ENCODE measurements around the gene BDH1. TPM values are rescaled to one million over a fixed set of nuclear protein-coding genes. Genes with fewer than 3 reads are reported as not detected.

BDH1 gene
- polyA plus RNA-seq, 3 donors = 35.6 to 50.6 (median 42.2) TPM

DNA sequence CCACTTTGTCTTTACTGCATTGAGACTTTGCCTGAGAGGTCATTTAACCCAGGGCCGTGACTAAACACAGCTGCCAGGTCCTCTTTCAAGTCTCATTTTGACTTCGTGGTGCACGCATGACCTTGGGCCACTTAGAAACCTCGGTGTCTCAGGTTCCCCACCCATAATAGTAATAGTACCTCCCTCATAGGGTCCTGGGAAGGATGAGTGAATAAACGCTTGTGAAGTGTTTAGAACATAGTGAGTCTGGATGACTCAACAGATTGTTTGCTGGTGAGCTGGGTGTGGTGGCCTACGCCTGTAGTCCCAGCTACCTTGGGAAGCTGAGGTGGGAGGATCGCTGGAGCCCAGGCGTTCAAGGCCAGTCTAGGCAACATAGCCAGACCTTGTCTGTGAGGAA lies 56.3 kb downstream of the BDH1 start:
- no peak for DNase-seq (ENCODE audit: extremely low read depth in 1 of 11, low read depth in 9 of 11, low spot score in 4 of 11)

DNA sequence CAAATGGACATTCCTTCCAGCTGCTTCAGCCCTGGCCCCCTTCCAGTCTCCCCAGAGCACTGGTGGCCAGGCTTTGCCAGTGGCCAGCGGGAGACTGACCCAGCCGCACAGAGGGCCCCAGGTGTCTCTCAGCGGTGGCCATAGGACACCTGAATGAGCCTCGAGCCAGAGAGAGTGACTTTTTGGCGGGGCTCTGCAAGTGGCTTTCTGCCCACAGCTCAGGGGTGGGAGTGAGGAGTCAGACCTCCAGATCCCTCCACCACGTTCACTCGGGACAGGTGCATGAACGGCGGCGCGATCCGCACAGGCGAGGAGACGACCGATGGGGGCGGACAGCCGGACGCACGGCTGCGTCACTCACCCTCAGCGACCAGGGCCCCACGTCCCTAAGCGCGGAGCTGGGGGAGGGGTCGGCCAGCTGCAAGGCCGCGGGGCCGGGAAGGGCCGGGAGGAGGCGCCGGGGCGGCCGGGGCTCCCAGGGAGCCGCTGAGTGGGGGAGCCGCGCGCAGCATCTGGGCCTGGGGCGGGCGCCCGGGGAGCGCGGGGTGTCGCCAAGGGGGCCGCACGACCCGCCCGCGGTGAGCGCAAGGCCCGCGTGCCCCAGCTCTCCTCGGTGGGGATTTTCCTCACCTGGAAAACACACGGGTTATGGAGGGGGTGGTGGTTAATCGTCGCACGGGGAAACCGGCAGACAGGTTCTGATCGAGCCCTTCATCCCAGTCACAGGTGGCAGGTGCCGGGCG lies 57.1 kb downstream of the BDH1 start:
- no peak for DNase-seq (ENCODE audit: extremely low read depth in 1 of 11, low read depth in 9 of 11, low spot score in 4 of 11)

DNA sequence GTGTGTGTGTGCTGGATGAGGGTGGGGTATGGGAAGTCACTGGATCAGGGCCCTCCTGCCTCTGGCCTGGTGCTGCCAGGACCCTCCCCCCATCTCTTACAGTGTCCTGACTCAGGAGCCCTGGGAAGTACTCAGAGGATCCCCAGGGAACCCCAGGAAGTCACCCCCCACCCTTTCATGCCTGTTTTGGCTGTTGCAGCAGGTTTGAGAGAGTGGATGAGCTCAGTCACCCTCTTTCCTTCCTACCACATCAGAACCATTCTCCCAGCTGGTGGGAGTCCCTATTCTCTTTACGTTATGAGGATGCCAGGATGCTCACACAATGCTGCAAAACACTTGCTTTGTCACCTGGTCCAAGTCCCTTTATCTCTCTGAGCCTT lies 59.0 kb downstream of the BDH1 start:
- DNase-seq (ENCODE audit: extremely low read depth in 1 of 11, low read depth in 9 of 11, low spot score in 4 of 11) = no peak

DNA sequence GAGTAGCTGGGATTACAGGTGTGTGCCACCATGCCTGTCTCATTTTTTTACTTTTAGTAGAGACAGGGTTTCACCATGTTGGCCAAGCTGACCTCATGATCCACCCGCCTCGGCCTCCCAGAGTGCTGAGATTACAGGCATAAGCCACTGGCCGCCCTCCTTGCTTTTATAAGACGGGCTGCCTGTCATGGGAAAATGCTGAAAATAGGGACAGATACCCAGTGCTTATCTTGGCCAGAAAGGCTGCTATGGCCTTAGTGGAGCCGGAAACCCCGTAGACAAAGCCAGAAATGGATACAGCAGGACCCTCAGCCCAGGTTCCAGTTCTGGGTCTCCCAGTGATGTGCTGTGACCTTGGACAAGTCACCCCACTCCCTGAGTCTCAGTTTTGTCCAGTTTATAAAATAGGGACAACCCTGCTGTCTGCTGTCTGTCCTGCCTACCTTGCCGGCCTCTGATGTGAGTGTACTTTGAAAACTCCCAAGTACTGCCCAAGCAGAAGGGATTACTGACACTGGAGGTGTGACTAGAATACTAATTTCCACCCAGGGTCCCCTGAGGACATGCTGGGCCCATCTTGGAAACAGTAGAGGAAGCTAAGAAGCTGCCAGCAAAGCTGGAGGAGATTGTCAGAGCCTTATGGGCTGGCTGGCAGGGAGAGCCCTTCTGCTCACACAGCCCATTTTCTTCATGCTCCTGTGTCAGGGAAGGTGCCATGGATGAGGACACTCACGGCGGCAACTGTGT lies 59.6 kb downstream of the BDH1 start:
- DNase-seq (ENCODE audit: extremely low read depth in 1 of 11, low read depth in 9 of 11, low spot score in 4 of 11) = no peak

GRCh38 chr3:197495499-197495898 lies 60.3 kb downstream of the BDH1 start:
- DNase-seq (ENCODE audit: extremely low read depth in 1 of 11, low read depth in 9 of 11, low spot score in 4 of 11) = no peak

DNA sequence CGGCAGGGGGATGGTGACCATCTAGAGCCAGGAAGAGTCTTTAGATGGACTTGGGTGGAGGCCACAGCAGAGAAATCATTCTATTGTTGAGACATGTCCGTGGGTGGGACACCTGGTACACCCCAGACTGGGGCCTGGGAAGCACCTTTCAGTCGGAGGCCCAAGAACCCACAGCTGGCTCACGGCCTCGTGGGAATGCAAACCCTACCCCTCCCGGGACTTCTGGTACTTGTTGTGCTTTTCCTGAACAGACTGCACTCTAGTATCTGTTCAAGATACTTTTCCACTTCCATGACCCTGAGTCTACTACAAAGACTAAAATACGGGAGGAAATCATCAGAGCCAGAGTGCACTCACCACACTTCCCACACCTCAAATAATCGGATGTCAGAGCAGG lies 60.7 kb downstream of the BDH1 start:
- no peak for DNase-seq (ENCODE audit: extremely low read depth in 1 of 11, low read depth in 9 of 11, low spot score in 4 of 11)

GRCh38 chr3:197494366-197495058 lies 61.3 kb downstream of the BDH1 start:
- peak in 6 of 11 donors; percentile 52 to 76 (median 62) for DNase-seq (ENCODE audit: extremely low read depth in 1 of 11, low read depth in 9 of 11, low spot score in 4 of 11)

DNA sequence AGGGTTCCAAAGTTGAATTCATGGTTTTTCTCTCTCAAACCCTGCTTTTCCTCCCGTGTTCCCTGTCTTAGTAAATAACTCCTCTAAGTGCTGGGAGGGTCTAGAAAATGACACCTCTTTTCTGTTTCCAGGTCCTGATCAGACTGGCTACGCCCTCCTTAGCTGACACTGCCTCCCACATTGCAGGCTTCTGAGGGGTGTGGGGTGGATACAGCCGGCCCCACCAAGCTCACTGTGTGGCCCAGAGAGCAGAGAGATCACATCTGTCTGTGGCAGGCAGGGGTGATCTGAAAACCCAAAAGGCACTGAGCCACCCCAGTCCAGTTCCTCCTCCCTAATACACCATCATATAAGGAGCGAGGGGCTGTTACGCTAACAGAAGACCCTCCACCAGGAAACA lies 62.7 kb downstream of the BDH1 start:
- no peak for DNase-seq (ENCODE audit: extremely low read depth in 1 of 11, low read depth in 9 of 11, low spot score in 4 of 11)

- DNase-seq (ENCODE audit: extremely low read depth in 1 of 11, low read depth in 9 of 11, low spot score in 4 of 11) = no peak
Observed at GRCh38 chr3:197491923-197492664, 63.7 kb downstream of the BDH1 start.

DNA sequence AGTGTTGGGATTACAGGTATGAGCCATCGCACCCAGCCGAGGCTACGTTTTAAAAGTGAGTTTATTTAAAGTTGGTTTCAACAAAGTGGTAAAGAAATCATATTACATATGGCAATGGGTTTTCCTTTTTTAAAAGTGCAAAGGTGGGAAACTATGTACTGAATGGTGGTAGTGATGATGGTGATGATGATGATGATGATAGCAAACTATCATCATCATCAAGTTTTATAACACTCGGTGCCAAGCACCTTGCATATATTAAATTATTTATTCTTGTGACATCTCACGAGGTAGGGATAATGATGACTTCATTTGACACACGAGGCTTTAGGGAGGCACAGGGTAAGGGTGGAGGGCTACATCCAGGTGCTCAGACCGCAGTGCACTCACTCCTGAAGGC lies 64.3 kb downstream of the BDH1 start:
- no peak for DNase-seq (ENCODE audit: extremely low read depth in 1 of 11, low read depth in 9 of 11, low spot score in 4 of 11)

- DNase-seq (ENCODE audit: extremely low read depth in 1 of 11, low read depth in 9 of 11, low spot score in 4 of 11) = no peak
Observed at GRCh38 chr3:197490098-197491058, 65.4 kb downstream of the BDH1 start.

- no peak for DNase-seq (ENCODE audit: extremely low read depth in 1 of 11, low read depth in 9 of 11, low spot score in 4 of 11)
Observed at GRCh38 chr3:197487911-197488391, 67.8 kb downstream of the BDH1 start.

GRCh38 chr3:197486861-197487260 lies 68.9 kb downstream of the BDH1 start:
- DNase-seq (ENCODE audit: extremely low read depth in 1 of 11, low read depth in 9 of 11, low spot score in 4 of 11) = no peak

- no peak for DNase-seq (ENCODE audit: extremely low read depth in 1 of 11, low read depth in 9 of 11, low spot score in 4 of 11)
Observed at GRCh38 chr3:197485143-197485542, 70.6 kb downstream of the BDH1 start.

DNA sequence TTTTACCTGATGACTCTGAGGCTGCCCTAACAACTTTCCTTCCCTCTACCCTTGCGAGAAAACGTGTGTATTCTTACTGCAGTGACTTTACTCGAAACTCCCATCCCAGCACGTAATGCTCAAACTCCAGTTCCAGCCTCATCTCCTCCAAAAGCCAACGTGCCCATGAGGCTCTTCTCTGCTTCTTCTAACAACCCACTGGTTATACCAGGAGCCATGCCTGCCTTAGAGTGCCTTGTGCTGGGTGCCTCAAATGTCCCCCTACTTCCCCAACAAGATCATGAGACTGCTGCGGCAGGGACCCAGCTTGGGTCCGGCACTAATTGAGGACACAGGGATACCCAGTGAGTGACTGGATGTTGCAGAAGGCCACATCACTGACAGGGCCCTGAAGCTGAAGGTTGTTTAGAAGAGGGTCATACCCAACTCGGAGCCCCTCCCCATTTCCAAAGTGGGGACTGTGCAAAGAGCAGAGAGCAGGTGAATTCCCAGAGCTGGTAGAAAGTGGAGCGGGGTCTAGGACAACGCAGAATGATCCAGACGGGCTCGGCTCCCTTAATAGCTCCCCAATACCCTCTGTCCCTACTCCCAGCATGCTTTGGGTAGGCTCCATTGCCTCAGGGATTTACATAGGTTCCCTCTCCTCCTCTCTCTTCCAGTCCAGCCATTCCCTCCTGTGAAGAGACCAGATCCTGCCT lies 71.4 kb downstream of the BDH1 start:
- no peak for DNase-seq (ENCODE audit: extremely low read depth in 1 of 11, low read depth in 9 of 11, low spot score in 4 of 11)

DNA sequence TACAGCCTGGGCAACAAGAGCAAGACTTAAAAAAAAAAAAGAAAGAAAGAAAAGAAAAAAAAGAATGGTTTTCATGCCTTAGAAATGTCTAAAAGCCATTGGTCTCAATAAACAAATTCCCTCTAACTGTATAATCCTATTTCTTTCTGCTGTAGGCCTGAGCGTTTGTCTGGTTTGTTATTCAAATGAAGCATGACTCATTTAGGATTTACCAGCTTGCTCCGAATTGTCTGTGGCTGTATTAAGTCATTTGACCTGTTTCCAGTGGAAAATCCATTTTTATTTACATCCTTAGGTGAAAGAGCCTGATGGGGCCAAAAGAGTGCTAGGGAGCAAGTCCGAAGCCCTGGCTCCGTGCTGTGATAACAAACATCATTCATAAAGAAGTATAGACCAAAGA lies 73.8 kb downstream of the BDH1 start:
- DNase-seq (ENCODE audit: extremely low read depth in 1 of 11, low read depth in 9 of 11, low spot score in 4 of 11) = no peak

DNA sequence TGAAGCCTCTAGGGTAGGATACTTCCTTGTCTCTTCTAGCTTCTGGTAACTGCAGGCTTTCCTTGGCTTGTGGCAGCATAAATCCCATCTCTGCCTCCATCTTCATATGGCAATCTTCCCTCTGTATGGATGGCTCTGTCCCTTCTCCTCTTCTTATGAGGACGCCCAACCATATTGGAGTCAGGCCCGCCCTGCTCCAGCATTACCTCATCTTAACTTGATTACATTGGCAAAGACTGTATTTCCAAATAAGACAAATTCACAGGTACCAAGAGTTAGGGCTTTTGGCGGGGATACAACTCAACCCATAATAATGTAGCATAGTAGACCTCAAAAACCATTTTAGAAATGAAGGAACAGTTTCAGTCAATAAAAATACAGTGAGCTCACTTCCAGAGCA lies 75.4 kb downstream of the BDH1 start:
- DNase-seq (ENCODE audit: extremely low read depth in 1 of 11, low read depth in 9 of 11, low spot score in 4 of 11) = no peak
